RWPE2 (cell line): Measurements from ENCODE around the gene WDR1.

Experiments
- ATAC-seq: fragments of 200-7000 bp; cut with Tn5 transposase; 3 replicates; pipeline ENCODE4 v1.9.1; 2021; ENCODE audit warnings: low read depth
- DNase-seq: peaks from one replicate; pipeline ENCODE4 v3.0.0-alpha.2; 2020; ENCODE audit warnings: low spot score
- H3K27ac ChIP-seq: fragments of 450-650 bp; 2 replicates; pipeline ENCODE4 v1.5.1; 2017; ENCODE audit warnings: mild to moderate bottlenecking; ENCODE audit not compliant: poor library complexity, severe bottlenecking
- H3K27me3 ChIP-seq: fragments of 250-450 bp; sonication (Bioruptor Pico); 2 replicates; pipeline ENCODE4 v1.5.1; 2021; ENCODE audit warnings: mild to moderate bottlenecking, moderate library complexity; ENCODE audit not compliant: insufficient read depth, poor library complexity, severe bottlenecking
- H3K36me3 ChIP-seq: fragments of 250-450 bp; sonication (Bioruptor Pico); 2 replicates; pipeline ENCODE4 v1.5.1; 2020; ENCODE audit warnings: low read depth, mild to moderate bottlenecking, moderate library complexity
- H3K4me1 ChIP-seq: fragments of 250-450 bp; sonication (Bioruptor Pico); 2 replicates; pipeline ENCODE4 v1.5.1; 2021; ENCODE audit warnings: mild to moderate bottlenecking, moderate library complexity; ENCODE audit not compliant: insufficient read depth, poor library complexity, severe bottlenecking
- H3K4me3 ChIP-seq: fragments of 250-450 bp; sonication (Bioruptor Pico); 2 replicates; pipeline ENCODE4 v1.5.1; 2021; ENCODE audit warnings: mild to moderate bottlenecking, moderate library complexity; ENCODE audit not compliant: severe bottlenecking
- H3K9me3 ChIP-seq: fragments of 250-450 bp; sonication (Bioruptor Pico); 2 replicates; pipeline ENCODE4 v1.5.1; 2021; ENCODE audit warnings: mild to moderate bottlenecking, moderate library complexity; ENCODE audit not compliant: severe bottlenecking
- TF ChIP-seq, protein P1 (sequence below): fragments of 450-650 bp; IDR thresholded peaks from one replicate; pipeline ENCODE4 v1.5.1; 2017; ENCODE audit warnings: mild to moderate bottlenecking, moderate library complexity; ENCODE audit not compliant: poor library complexity, severe bottlenecking

Gene WDR1

DNA sequence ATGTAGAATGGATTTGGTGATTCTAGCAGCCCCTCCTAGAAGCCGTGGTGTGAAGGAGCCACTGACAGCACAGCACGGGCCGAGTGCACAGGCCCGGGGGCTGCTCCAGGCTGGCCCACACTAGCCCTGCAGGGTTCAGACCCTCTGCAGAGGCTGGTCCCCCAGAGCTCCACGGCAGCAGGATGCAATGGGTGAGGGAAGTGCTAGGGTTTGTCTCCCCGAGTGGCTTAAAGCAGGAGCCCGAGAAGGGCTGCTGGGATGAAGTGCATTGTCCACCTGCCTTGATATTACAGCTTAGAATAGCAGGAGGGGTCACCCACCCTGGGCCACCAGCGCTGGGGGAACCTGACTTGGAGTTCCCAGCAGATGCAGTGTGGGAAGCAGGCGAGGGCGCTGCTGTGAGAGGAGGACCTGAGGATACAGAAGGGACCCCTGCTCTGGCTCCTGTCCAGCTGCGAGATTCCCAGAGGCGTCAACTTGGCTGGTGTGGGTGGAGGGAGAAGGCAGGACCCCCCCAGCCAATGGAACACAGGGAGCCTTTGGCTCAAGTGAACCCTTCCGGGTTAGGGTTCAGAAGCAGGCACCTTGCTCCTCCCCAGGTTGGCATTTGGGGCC, 30.0 kb downstream of the WDR1 start:
- DNase-seq: peak; percentile 47
- Histone ChIP-seq H3K36me3 (peaks cover 100% of the 10 kb centered on the region), H3K4me1 (peaks cover 14% of the 10 kb centered on the region), H3K27me3 (no peaks in the 10 kb centered on the region), H3K4me3 (no peak overlapping the region), H3K9me3 (no peaks in the 10 kb centered on the region), H3K27ac (no peak overlapping the region)
- TF ChIP-seq, protein P1, sequence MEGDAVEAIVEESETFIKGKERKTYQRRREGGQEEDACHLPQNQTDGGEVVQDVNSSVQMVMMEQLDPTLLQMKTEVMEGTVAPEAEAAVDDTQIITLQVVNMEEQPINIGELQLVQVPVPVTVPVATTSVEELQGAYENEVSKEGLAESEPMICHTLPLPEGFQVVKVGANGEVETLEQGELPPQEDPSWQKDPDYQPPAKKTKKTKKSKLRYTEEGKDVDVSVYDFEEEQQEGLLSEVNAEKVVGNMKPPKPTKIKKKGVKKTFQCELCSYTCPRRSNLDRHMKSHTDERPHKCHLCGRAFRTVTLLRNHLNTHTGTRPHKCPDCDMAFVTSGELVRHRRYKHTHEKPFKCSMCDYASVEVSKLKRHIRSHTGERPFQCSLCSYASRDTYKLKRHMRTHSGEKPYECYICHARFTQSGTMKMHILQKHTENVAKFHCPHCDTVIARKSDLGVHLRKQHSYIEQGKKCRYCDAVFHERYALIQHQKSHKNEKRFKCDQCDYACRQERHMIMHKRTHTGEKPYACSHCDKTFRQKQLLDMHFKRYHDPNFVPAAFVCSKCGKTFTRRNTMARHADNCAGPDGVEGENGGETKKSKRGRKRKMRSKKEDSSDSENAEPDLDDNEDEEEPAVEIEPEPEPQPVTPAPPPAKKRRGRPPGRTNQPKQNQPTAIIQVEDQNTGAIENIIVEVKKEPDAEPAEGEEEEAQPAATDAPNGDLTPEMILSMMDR: no peak
- no peak for ATAC-seq

DNA sequence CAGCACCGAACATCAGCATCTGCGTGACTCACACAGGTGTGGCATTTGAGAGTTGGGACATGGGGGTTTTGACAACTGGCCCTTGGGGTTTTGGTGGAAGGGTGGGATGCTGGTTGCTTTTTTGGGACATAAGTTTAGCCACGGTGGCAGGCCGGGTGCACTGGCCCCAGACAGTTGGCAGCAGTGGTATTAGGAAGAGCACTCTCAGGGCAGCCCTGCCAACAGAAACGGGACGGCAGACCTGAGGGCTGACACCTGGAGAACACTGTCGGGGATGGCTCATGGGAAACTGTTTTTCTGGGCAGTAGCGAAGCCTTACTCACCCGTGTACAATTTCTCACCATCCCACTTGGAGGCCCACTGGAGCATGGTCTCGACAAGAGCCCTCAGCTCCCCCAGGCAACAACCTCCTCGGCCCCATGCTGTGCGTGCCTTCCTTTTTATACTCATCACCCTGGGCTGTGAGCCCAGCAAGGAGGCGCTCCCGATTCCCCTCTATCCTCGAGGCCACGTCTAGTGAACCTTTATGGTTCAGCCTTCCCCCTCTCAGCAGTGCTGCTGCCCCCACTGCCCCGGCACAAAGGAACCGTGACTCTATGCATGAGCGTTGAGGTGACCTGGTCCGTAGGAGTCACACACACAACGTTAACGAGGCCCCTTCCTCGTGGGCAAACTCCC, 30.6 kb downstream of the WDR1 start:
- DNase-seq (peak; percentile 41), ATAC-seq (no peak; the same call in 2 of the 3 replicates)
- Histone ChIP-seq H3K4me1 (peaks cover 14% of the 10 kb centered on the region), H3K27ac (no peak overlapping the region), H3K9me3 (no peaks in the 10 kb centered on the region), H3K4me3 (no peak overlapping the region), H3K36me3 (peaks cover 98% of the 10 kb centered on the region), H3K27me3 (no peaks in the 10 kb centered on the region)
- TF ChIP-seq, protein P1: no peak

DNA sequence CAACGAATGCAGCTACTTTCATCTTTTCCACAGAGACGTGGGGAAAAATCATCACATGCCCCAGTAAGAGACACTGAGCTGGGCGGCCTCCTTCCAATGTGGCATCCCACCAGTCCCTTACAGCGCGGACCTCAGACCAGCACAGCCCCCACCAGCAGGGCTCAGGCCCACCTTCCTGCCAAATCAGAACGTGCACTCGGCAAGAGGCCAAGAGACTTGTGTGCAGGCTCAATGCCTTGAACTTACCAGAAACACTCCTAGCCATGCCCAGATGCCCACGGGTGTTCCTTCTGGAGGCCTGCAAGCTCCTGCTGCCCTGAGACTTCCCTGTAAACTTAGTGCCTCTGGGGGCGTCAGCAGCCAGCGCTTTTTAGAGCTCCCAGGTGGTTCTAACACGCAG, 31.2 kb downstream of the WDR1 start:
- DNase-seq: peak; percentile 36
- TF ChIP-seq, protein P1: no peak
- Histone ChIP-seq H3K27me3 (no peaks in the 10 kb centered on the region), H3K4me3 (no peak overlapping the region), H3K27ac (no peak overlapping the region), H3K4me1 (peaks cover 14% of the 10 kb centered on the region), H3K36me3 (peaks cover 98% of the 10 kb centered on the region), H3K9me3 (no peaks in the 10 kb centered on the region)
- no peak for ATAC-seq

DNA sequence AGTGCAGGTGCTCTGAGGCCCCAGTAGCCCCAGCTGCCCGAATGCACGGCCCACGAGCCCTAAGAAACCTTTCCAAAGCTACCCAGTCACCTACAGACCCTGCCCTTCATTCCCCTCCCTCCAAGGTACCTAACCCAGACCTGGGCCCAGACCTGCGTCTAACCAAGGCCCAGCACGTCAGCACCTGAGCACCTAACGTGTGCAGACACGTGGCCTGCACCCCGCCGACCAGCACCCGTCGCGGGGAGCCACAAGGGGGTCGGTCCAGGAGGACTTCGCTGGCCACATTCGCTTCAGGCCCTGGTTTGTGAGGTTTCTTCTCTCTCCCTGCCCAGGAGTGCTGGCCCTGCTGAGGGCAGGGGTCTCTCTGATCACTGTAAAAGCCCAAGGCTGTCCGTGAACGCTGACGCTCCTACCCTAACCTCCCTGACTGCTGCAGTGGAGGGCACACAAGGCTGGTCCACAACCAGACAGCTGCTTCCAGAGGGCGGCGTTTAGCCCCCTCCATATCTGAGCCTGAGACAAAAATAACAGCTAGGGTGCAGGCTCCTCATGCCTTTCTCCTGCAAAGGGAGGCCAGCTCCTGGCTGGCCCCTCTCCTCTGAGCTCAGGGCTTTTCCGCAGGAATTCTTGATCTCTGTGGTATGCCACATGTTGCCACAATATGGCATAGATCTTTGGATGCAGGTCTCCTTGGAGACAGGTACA, 31.8 kb downstream of the WDR1 start:
- H3K36me3 ChIP-seq: peaks cover 98% of the 10 kb centered on the region

More for the DNA sequence above, 31.8 kb downstream of the WDR1 start:
- TF ChIP-seq, protein P1: no peak
- H3K4me1 ChIP-seq: peaks cover 10% of the 10 kb centered on the region
- H3K27ac ChIP-seq: no peak overlapping the region
- no peak overlapping the region for H3K4me3 ChIP-seq
- H3K9me3 ChIP-seq: no peaks in the 10 kb centered on the region
- no peaks in the 10 kb centered on the region for H3K27me3 ChIP-seq
- ATAC-seq (no peak), DNase-seq (peak; percentile 52)
